ENCODE measurements around the gene SKAP1. TPM values are rescaled to one million over a fixed set of nuclear protein-coding genes. Genes with fewer than 3 reads are reported as not detected.
"Not testable (repeated sequence)": the region's sequence is repeated elsewhere in the genome, so short reads cannot be mapped to it uniquely, and the experiment has no call there.

The SKAP1 gene
- total RNA-seq, 1 experiment from 2014 or later: 4.7 TPM

GRCh38 chr17:48286917-48287316 is 143.1 kb downstream of the SKAP1 start:
- DNase-seq (ENCODE audit: low spot score): not testable (repeated sequence)

GRCh38 chr17:48285614-48286013 is 144.4 kb downstream of the SKAP1 start:
- no peak for DNase-seq (ENCODE audit: low spot score)

- no peak for DNase-seq (ENCODE audit: low spot score)
Observed at GRCh38 chr17:48283907-48284306, 146.1 kb downstream of the SKAP1 start.

- DNase-seq (ENCODE audit: low spot score): no peak
Observed at GRCh38 chr17:48283411-48283810, 146.6 kb downstream of the SKAP1 start.

GRCh38 chr17:48282303-48282702 is 147.7 kb downstream of the SKAP1 start:
- DNase-seq (ENCODE audit: low spot score): no peak

- no peak for DNase-seq (ENCODE audit: low spot score)
Observed at GRCh38 chr17:48278760-48279491, 151.1 kb downstream of the SKAP1 start.

GRCh38 chr17:48276776-48277175 is 153.2 kb downstream of the SKAP1 start:
- DNase-seq (ENCODE audit: low spot score): no peak

- DNase-seq (ENCODE audit: low spot score): no peak
Observed at GRCh38 chr17:48270899-48271298, 159.1 kb downstream of the SKAP1 start.

GRCh38 chr17:48269209-48269608 is 160.8 kb downstream of the SKAP1 start:
- no peak for DNase-seq (ENCODE audit: low spot score)

- DNase-seq (ENCODE audit: low spot score): no peak
Observed at GRCh38 chr17:48263731-48264035, 166.3 kb downstream of the SKAP1 start.

GRCh38 chr17:48262982-48263730 is 166.9 kb downstream of the SKAP1 start:
- peak; percentile 58 for DNase-seq (ENCODE audit: low spot score)

GRCh38 chr17:48261297-48261880 is 168.6 kb downstream of the SKAP1 start:
- peak; percentile 76 for DNase-seq (ENCODE audit: low spot score)

- peak; percentile 74 for DNase-seq (ENCODE audit: low spot score)
Observed at GRCh38 chr17:48259694-48260291, 170.2 kb downstream of the SKAP1 start.

- DNase-seq (ENCODE audit: low spot score): no peak
Observed at GRCh38 chr17:48258331-48258730, 171.7 kb downstream of the SKAP1 start.

GRCh38 chr17:48255759-48256158 is 174.3 kb downstream of the SKAP1 start:
- DNase-seq (ENCODE audit: low spot score): no peak

GRCh38 chr17:48254896-48255295 is 175.1 kb downstream of the SKAP1 start:
- DNase-seq (ENCODE audit: low spot score): no peak

GRCh38 chr17:48253975-48254374 is 176.0 kb downstream of the SKAP1 start:
- DNase-seq (ENCODE audit: low spot score): no peak

GRCh38 chr17:48251950-48252349 is 178.1 kb downstream of the SKAP1 start:
- no peak for DNase-seq (ENCODE audit: low spot score)

GRCh38 chr17:48250949-48251348 is 179.1 kb downstream of the SKAP1 start:
- DNase-seq (ENCODE audit: low spot score): no peak

- DNase-seq (ENCODE audit: low spot score): not testable (repeated sequence)
Observed at GRCh38 chr17:48250059-48250458, 180.0 kb downstream of the SKAP1 start.

GRCh38 chr17:48247603-48248002 is 182.4 kb downstream of the SKAP1 start:
- no peak for DNase-seq (ENCODE audit: low spot score)

GRCh38 chr17:48247038-48247437 is 183.0 kb downstream of the SKAP1 start:
- no peak for DNase-seq (ENCODE audit: low spot score)
